ENCODE results near the gene POLR2H.

DNA sequence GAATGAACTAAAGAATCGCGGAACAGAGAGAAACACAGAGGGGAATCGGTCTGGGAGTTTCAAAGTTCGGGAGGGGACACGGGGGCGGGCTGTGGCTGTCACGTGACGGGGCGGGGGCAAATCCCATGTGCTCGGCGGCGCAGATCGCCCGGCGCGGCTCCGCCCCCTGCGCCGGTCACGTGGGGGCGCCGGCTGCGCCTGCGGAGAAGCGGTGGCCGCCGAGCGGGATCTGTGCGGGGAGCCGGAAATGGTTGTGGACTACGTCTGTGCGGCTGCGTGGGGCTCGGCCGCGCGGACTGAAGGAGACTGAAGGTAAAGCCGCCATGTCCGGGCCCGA lies 47.2 kb upstream of the POLR2H start, which contains the start of gene EIF4G1:
- TF ChIP-seq RAD21 (IDR thresholded peaks at IDR 0.05; ENCODE audit: low read length) (no peak), MAZ (IDR thresholded peaks at IDR 0.05; ENCODE audit: borderline replicate concordance, low read depth, low read length) (peak; percentile 73; the same call in 1 of the 2 replicates), CEBPB (IDR thresholded peaks at IDR 0.05; ENCODE audit: low read depth, low read length) (no peak), POLR2A (IDR thresholded peaks at IDR 0.05; ENCODE audit: low read depth, low read length) (peak; percentile 89)
- TF ChIP-seq, protein P1, sequence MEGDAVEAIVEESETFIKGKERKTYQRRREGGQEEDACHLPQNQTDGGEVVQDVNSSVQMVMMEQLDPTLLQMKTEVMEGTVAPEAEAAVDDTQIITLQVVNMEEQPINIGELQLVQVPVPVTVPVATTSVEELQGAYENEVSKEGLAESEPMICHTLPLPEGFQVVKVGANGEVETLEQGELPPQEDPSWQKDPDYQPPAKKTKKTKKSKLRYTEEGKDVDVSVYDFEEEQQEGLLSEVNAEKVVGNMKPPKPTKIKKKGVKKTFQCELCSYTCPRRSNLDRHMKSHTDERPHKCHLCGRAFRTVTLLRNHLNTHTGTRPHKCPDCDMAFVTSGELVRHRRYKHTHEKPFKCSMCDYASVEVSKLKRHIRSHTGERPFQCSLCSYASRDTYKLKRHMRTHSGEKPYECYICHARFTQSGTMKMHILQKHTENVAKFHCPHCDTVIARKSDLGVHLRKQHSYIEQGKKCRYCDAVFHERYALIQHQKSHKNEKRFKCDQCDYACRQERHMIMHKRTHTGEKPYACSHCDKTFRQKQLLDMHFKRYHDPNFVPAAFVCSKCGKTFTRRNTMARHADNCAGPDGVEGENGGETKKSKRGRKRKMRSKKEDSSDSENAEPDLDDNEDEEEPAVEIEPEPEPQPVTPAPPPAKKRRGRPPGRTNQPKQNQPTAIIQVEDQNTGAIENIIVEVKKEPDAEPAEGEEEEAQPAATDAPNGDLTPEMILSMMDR (conservative IDR thresholded peaks at IDR 0.05; ENCODE audit: low read depth, low read length): no peak

Data from IMR-90 (cell line).